Stimulated activated CD4-positive, alpha-beta T cell treated with anti-CD3 and anti-CD28 coated beads, Interleukin-2, amount 100 ng/mL, for 24 hours (primary cell): ENCODE measurements around the gene AFAP1L2.

Source experiments
- DNase-seq, 2 donors: peaks; one replicate each; pipeline ENCODE4 v3.0.0-alpha.2; 2020

Gene AFAP1L2

GRCh38 chr10:114307731-114308130 is 96.6 kb downstream of the AFAP1L2 start:
- no peak for DNase-seq

- no peak for DNase-seq
Measured at GRCh38 chr10:114306116-114306973, 98.0 kb downstream of the AFAP1L2 start.

GRCh38 chr10:114305521-114305925 is 98.8 kb downstream of the AFAP1L2 start:
- no peak for DNase-seq

GRCh38 chr10:114304571-114305421 is 99.5 kb downstream of the AFAP1L2 start:
- DNase-seq, result peak; percentile 60 to 72

- DNase-seq, result peak; percentile 77 to 80
Measured at GRCh38 chr10:114304017-114304570, 100.2 kb downstream of the AFAP1L2 start.

GRCh38 chr10:114303556-114303955 is 100.7 kb downstream of the AFAP1L2 start:
- no peak for DNase-seq

GRCh38 chr10:114301951-114302710 is 102.2 kb downstream of the AFAP1L2 start:
- no peak for DNase-seq

GRCh38 chr10:114301177-114301576 is 103.1 kb downstream of the AFAP1L2 start:
- no peak for DNase-seq

- no peak for DNase-seq
Measured at GRCh38 chr10:114300036-114300645, 104.2 kb downstream of the AFAP1L2 start.

- DNase-seq, result no peak
Measured at GRCh38 chr10:114297136-114297705, 107.1 kb downstream of the AFAP1L2 start.

- no peak for DNase-seq
Measured at GRCh38 chr10:114295393-114295792, 108.9 kb downstream of the AFAP1L2 start.

- DNase-seq, result no peak
Measured at GRCh38 chr10:114294549-114294948, 109.8 kb downstream of the AFAP1L2 start.

- no peak for DNase-seq
Measured at GRCh38 chr10:114293075-114293474, 111.2 kb downstream of the AFAP1L2 start.

- DNase-seq, result no peak
Measured at GRCh38 chr10:114291516-114291915, 112.8 kb downstream of the AFAP1L2 start.

- no peak for DNase-seq
Measured at GRCh38 chr10:114291076-114291475, 113.2 kb downstream of the AFAP1L2 start.

GRCh38 chr10:114290038-114290437 is 114.3 kb downstream of the AFAP1L2 start:
- no peak for DNase-seq

GRCh38 chr10:114289096-114289436 is 115.2 kb downstream of the AFAP1L2 start:
- DNase-seq, result no peak

- DNase-seq, result no peak
Measured at GRCh38 chr10:114288424-114289095, 115.7 kb downstream of the AFAP1L2 start.

GRCh38 chr10:114286921-114287320 is 117.4 kb downstream of the AFAP1L2 start:
- DNase-seq, result no peak

GRCh38 chr10:114285961-114286441 is 118.3 kb downstream of the AFAP1L2 start:
- DNase-seq, result no peak
